HepG2 (cell line): ENCODE data around the gene PTPRF. TPM values are rescaled to one million over a fixed set of nuclear protein-coding genes. Genes with fewer than 3 reads are reported as not detected.

Experiments used
- DMAP1 ChIP-seq: IDR thresholded peaks from 2 replicates; pipeline ENCODE4 v1.6.1; 2016
- FOXC1 ChIP-seq: sonication (generic); formaldehyde crosslinking; IDR thresholded peaks from 2 replicates; pipeline ENCODE4 v1.8.0; 2022; ENCODE audit warnings: mild to moderate bottlenecking, missing genetic modification reagents, borderline replicate concordance
- FOXJ3 ChIP-seq: sonication (generic); formaldehyde crosslinking; IDR thresholded peaks from 2 replicates; pipeline ENCODE4 v1.4.0; 2020; ENCODE audit warnings: missing genetic modification reagents, mild to moderate bottlenecking, borderline replicate concordance
- GATA4 ChIP-seq: sonication (generic); IDR thresholded peaks from 2 replicates; pipeline ENCODE4 v1.6.1; 2016; ENCODE audit warnings: antibody characterized with exemption, low read depth, borderline replicate concordance
- HHEX ChIP-seq: IDR thresholded peaks from 2 replicates; pipeline ENCODE4 v1.6.1; 2016; ENCODE audit warnings: control low read depth
- KDM5B ChIP-seq: sonication (generic); formaldehyde crosslinking; IDR thresholded peaks from 2 replicates; pipeline ENCODE4 v1.4.0; 2020; ENCODE audit warnings: missing genetic modification reagents, mild to moderate bottlenecking, borderline replicate concordance
- MIER2 ChIP-seq: IDR thresholded peaks from 2 replicates; pipeline ENCODE4 v1.6.1; 2016; ENCODE audit warnings: missing biosample characterization, missing genetic modification reagents
- NCOA5 ChIP-seq: sonication (generic); formaldehyde crosslinking; IDR thresholded peaks from 2 replicates; pipeline ENCODE4 v1.4.0; 2020; ENCODE audit warnings: missing genetic modification reagents
- PHF21A ChIP-seq: sonication (generic); formaldehyde crosslinking; IDR thresholded peaks from 2 replicates; pipeline ENCODE4 v1.5.0; 2020; ENCODE audit warnings: mild to moderate bottlenecking, missing genetic modification reagents
- PRDM10 ChIP-seq: sonication (generic); formaldehyde crosslinking; IDR thresholded peaks from 2 replicates; pipeline ENCODE4 v1.4.0; 2020; ENCODE audit warnings: low read depth, missing genetic modification reagents
- RELA ChIP-seq: sonication (generic); formaldehyde crosslinking; IDR thresholded peaks from 2 replicates; pipeline ENCODE4 v1.4.0; 2020; ENCODE audit warnings: missing genetic modification reagents
- SAFB2 ChIP-seq: sonication (generic); formaldehyde crosslinking; IDR thresholded peaks from 2 replicates; pipeline ENCODE4 v1.5.1; 2020; ENCODE audit warnings: missing genetic modification reagents, low read depth, mild to moderate bottlenecking, borderline replicate concordance
- SIN3A ChIP-seq: IDR thresholded peaks from 2 replicates; pipeline ENCODE4 v1.6.1; 2011; ENCODE audit warnings: low read depth, mild to moderate bottlenecking, control low read depth, low read length, borderline replicate concordance
- SIX1 ChIP-seq: sonication (generic); formaldehyde crosslinking; IDR thresholded peaks from 2 replicates; pipeline ENCODE4 v1.4.0; 2020; ENCODE audit warnings: missing genetic modification reagents, borderline replicate concordance
- TOPORS ChIP-seq: sonication (generic); formaldehyde crosslinking; IDR thresholded peaks from 2 replicates; pipeline ENCODE4 v1.8.0; 2023; ENCODE audit warnings: mild to moderate bottlenecking, missing genetic modification reagents
- ZC3H4 ChIP-seq: sonication (generic); formaldehyde crosslinking; IDR thresholded peaks from 2 replicates; pipeline ENCODE4 v1.4.0; 2020; ENCODE audit warnings: missing genetic modification reagents, borderline replicate concordance
- ZNF510 ChIP-seq: sonication (generic); formaldehyde crosslinking; IDR thresholded peaks from 2 replicates; pipeline ENCODE4 v1.4.0; 2020; ENCODE audit warnings: low read depth, mild to moderate bottlenecking, missing genetic modification reagents
- ZNF577 ChIP-seq: sonication (generic); formaldehyde crosslinking; IDR thresholded peaks from 2 replicates; pipeline ENCODE4 v1.4.0; 2020; ENCODE audit warnings: mild to moderate bottlenecking, low read depth, missing genetic modification reagents, borderline replicate concordance
- ZNF737 ChIP-seq: sonication (generic); formaldehyde crosslinking; IDR thresholded peaks from 2 replicates; pipeline ENCODE4 v1.5.0; 2020; ENCODE audit warnings: missing genetic modification reagents, mild to moderate bottlenecking, borderline replicate concordance
- polyA plus RNA-seq, 8 experiments: library from polyadenylated mRNA; depleted of rRNA in 3 of 8; stranded (reverse) in 7 of 8; unstranded in 1 of 8; fragments of >200 nt; fragmentation: Illumina TruSeq in 4 of 8; extraction: Trizol in 4 of 8; gene quantifications; 2 replicates each; pipeline versions ENCODE4 v1.2.1 to v1.2.3, GENCODE V29; 2011 to 2016; ENCODE audit warnings: low read depth in 4 of 8, missing spikeins in 1 of 8, mixed read lengths in 1 of 8; ENCODE audit not compliant: insufficient read depth in 1 of 8
- total RNA-seq, 5 experiments: library from RNA; depleted of rRNA; stranded (reverse); fragments of >200 nt; fragmentation: Illumina TruSeq; extraction: Trizol; gene quantifications; 2 replicates each; pipeline ENCODE4 v1.2.3, GENCODE V29; 2016; ENCODE audit warnings: low read depth in 1 of 5
- TF ChIP-seq, protein P1 (sequence below): sonication (generic); formaldehyde crosslinking; IDR thresholded peaks from 2 replicates; pipeline ENCODE4 v1.4.0; 2020; ENCODE audit warnings: low read depth, mild to moderate bottlenecking, missing genetic modification reagents
- TF ChIP-seq, protein P2 (sequence below): sonication (generic); formaldehyde crosslinking; IDR thresholded peaks from 2 replicates; pipeline ENCODE4 v1.4.0; 2020; ENCODE audit warnings: mild to moderate bottlenecking, missing genetic modification reagents
- TF ChIP-seq, protein P3 (sequence below): sonication (generic); formaldehyde crosslinking; IDR thresholded peaks from 2 replicates; pipeline ENCODE4 v1.8.1; 2023; ENCODE audit warnings: mild to moderate bottlenecking, moderate library complexity, missing genetic modification reagents

Gene PTPRF
- total and polyA plus RNA-seq, 2 of the 13 experiments (the other 11 are each of a cell fraction or from before 2014, with no cell fraction given) = 55.9 to 167 TPM

DNA sequence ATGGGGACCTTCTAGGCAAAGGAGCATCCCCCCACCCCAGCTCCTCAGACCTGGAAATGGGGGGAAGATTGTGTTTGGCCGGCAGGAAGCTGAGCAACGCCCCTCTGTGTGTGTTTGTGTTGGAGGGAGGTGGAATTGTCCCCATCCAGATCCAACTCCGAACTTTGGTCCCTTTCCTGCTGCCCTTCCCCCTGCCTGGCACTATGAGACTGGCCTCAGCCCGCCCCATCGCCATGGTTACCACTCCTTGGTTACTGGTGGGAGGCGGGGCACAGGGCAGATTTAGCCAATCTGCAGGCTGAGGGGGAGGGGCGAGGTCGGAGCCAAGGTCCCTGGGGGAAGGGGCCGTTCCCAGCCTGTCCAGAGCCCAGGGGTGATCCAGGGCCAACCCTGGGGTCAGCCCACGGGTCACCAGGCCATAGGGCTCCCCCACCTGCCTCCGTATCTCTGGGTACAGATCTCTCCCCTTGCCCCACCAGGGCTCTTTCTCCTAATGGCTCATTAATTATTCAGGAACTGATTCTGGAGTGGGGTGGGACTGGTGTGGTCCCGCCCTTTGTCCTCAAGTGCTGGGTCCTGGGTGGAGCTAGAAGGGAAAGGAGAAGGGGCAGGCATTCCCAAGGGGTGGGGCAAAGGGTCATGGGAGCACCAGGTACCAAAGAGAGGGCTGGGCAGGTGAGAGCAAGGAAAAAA, 15.2 kb downstream of the PTPRF start (continued):
- TF ChIP-seq PRDM10 (CRISPR knock-in tag) (peak; percentile 86; the same call in 1 of the 2 replicates), PHF21A (CRISPR knock-in tag) (peak; percentile 80), ZC3H4 (CRISPR knock-in tag) (no peak), MIER2 (CRISPR knock-in tag) (no peak), NCOA5 (CRISPR knock-in tag) (no peak), GATA4 (no peak), FOXJ3 (CRISPR knock-in tag) (peak; percentile 11; the same call in 1 of the 2 replicates), ZNF737 (CRISPR knock-in tag) (no peak), HHEX (CRISPR knock-in tag) (no peak), DMAP1 (CRISPR knock-in tag) (peak; percentile 70; the same call in 1 of the 2 replicates), KDM5B (CRISPR knock-in tag) (no peak), RELA (CRISPR knock-in tag) (no peak; the same call in 1 of the 2 replicates), TOPORS (CRISPR knock-in tag) (peak; percentile 68; the same call in 1 of the 2 replicates), SAFB2 (CRISPR knock-in tag) (no peak), SIN3A (no peak), ZNF577 (CRISPR knock-in tag) (no peak), SIX1 (CRISPR knock-in tag) (no peak), ZNF510 (CRISPR knock-in tag) (no peak), FOXC1 (no peak; the same call in 1 of the 2 replicates)
- TF ChIP-seq, protein P1, sequence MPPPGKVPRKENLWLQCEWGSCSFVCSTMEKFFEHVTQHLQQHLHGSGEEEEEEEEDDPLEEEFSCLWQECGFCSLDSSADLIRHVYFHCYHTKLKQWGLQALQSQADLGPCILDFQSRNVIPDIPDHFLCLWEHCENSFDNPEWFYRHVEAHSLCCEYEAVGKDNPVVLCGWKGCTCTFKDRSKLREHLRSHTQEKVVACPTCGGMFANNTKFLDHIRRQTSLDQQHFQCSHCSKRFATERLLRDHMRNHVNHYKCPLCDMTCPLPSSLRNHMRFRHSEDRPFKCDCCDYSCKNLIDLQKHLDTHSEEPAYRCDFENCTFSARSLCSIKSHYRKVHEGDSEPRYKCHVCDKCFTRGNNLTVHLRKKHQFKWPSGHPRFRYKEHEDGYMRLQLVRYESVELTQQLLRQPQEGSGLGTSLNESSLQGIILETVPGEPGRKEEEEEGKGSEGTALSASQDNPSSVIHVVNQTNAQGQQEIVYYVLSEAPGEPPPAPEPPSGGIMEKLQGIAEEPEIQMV (CRISPR knock-in tag) = no peak
- TF ChIP-seq, protein P2, sequence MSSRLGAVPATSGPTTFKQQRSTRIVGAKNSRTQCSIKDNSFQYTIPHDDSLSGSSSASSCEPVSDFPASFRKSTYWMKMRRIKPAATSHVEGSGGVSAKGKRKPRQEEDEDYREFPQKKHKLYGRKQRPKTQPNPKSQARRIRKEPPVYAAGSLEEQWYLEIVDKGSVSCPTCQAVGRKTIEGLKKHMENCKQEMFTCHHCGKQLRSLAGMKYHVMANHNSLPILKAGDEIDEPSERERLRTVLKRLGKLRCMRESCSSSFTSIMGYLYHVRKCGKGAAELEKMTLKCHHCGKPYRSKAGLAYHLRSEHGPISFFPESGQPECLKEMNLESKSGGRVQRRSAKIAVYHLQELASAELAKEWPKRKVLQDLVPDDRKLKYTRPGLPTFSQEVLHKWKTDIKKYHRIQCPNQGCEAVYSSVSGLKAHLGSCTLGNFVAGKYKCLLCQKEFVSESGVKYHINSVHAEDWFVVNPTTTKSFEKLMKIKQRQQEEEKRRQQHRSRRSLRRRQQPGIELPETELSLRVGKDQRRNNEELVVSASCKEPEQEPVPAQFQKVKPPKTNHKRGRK (CRISPR knock-in tag) = no peak
- TF ChIP-seq, protein P3, sequence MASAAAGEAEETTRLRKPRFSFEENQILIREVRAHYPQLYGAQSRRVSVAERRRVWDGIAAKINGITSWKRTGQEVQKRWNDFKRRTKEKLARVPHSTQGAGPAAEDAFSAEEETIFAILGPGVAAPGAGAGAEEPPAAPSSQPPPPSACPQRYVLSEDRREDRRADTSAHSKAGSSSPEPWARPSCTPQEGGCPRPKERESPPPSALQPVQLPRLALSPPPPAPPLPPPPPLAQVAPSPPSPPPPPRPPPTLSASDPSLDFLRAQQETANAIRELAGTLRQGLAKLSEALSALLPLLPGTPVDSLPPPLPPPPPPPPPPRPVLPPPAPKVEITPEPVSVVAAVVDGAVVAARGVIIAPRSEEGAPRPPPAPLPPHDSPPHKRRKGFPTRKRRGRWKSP (CRISPR knock-in tag) = peak; percentile 9; the same call in 1 of the 2 replicates
